ENCODE results near the gene MTG1. TPM values are rescaled to one million over a fixed set of nuclear protein-coding genes. Genes with fewer than 3 reads are reported as not detected.

Gene MTG1
- polyA plus RNA-seq, 1 donor (not counting 4 experiments of a cell fraction or from before 2014, with no cell fraction given), result 31.6 TPM

GRCh38 chr10:133471300-133472109, 77.5 kb downstream of the MTG1 start:
- Histone ChIP-seq H3K27me3 (ENCODE audit: control insufficient read depth, extremely low read depth, insufficient read depth, low read length) (no peaks in the 10 kb centered on the region), H3K9me1 (ENCODE audit: control insufficient read depth, extremely low read depth, insufficient read depth, low read length) (no peaks in the 10 kb centered on the region), H3K9me3 (ENCODE audit: control insufficient read depth, low read depth, low read length) (no peaks in the 10 kb centered on the region), H3K4me2 (ENCODE audit: control insufficient read depth, extremely low read depth, insufficient read depth, low read depth, low read length) (no peak overlapping the region), H4K20me1 (ENCODE audit: control insufficient read depth, extremely low read depth, insufficient read depth, low read length) (no peaks in the 10 kb centered on the region), H3K27ac (ENCODE audit: control insufficient read depth, insufficient read depth, low read length) (no peak overlapping the region), H2AFZ (ENCODE audit: control insufficient read depth, low read length) (no peak overlapping the region), H3K36me3 (ENCODE audit: control insufficient read depth in 2 of 2, extremely low read depth in 1 of 2, insufficient read depth in 2 of 2, low read length in 2 of 2) (no peaks in the 10 kb centered on the region), H3K4me1 (ENCODE audit: control insufficient read depth, extremely low read depth, insufficient read depth, low read length) (no peaks in the 10 kb centered on the region), H3K79me2 (ENCODE audit: control insufficient read depth, insufficient read depth, low read length) (no peaks in the 10 kb centered on the region), H3K4me3 (ENCODE audit: control insufficient read depth in 2 of 3, extremely low read depth in 1 of 3, insufficient read depth in 2 of 3, low read depth in 1 of 3, low read length in 3 of 3) (no peak overlapping the region), H3K9ac (ENCODE audit: control insufficient read depth, extremely low read depth, insufficient read depth, low read length) (no peak overlapping the region)
- DNase-seq (ENCODE audit: low read depth, low spot score) (no peak), FAIRE-seq (no peak)
- TF ChIP-seq CTCF (optimal IDR thresholded peaks at IDR 0.05 in 1 of 3, IDR thresholded peaks at IDR 0.05 in 1 of 3, conservative IDR thresholded peaks at IDR 0.05 in 1 of 3; ENCODE audit: extremely low read depth in 1 of 3, insufficient read depth in 2 of 3, low read length in 3 of 3) (no peak), EZH2 (IDR thresholded peaks at IDR 0.05; ENCODE audit: low read length) (no peak)
- dilution Hi-C loops (cut with MboI; ENCODE audit: extremely low pct_ligation_motif_present, low sequenced_read_pairs), result no loop called here

Small RNA genes within 50 kb of the gene (small RNA-seq; reads per million reads assigned to genes)
- gene AL360181.4 (ENCODE audit: insufficient read length in 3 of 3, low read depth in 3 of 3, low replicate concordance in 1 of 3) (0 reads per million in 3 experiments), gene BANF1P2 (ENCODE audit: insufficient read length in 3 of 3, low read depth in 3 of 3, low replicate concordance in 1 of 3) (0 reads per million in 3 experiments), gene MIR3944 (ENCODE audit: insufficient read length in 3 of 3, low read depth in 3 of 3, low replicate concordance in 1 of 3) (0.20 to 1.5 (median 0.33) reads per million in 3 experiments)

Other genes with a start within 250 kb of the MTG1 start
- gene KNDC1, start 233.9 kb upstream of the MTG1 start, polyA plus RNA-seq, result 0.02 to 0.32 TPM (median 0.20 TPM) in 3 replicates
- gene UTF1, start 163.9 kb upstream of the MTG1 start, polyA plus RNA-seq, result not detected in 3 replicates
- gene VENTX, start 156.3 kb upstream of the MTG1 start, polyA plus RNA-seq, result not detected in 3 replicates
- 24.9 to 55.4 TPM (median 42.0 TPM) in 3 replicates for gene ADAM8, start 117.3 kb upstream of the MTG1 start, polyA plus RNA-seq
- 38.0 to 55.8 TPM (median 48.2 TPM) in 3 replicates for gene TUBGCP2, start 85.3 kb upstream of the MTG1 start, polyA plus RNA-seq
- gene ZNF511, start 85.2 kb upstream of the MTG1 start, polyA plus RNA-seq, result 15.3 to 22.0 TPM (median 20.2 TPM) in 3 replicates
- not detected in 3 replicates for gene CALY, start 57.3 kb upstream of the MTG1 start, polyA plus RNA-seq
- gene PRAP1, start 46.8 kb upstream of the MTG1 start, polyA plus RNA-seq, result not detected in 3 replicates
- gene FUOM, start 36.1 kb upstream of the MTG1 start, polyA plus RNA-seq, result 11.3 to 15.5 TPM (median 14.2 TPM) in 3 replicates
- 18.1 to 73.9 TPM (median 27.1 TPM) in 3 replicates for gene ECHS1, start 20.8 kb upstream of the MTG1 start, polyA plus RNA-seq
- gene PAOX, start 14.9 kb upstream of the MTG1 start, polyA plus RNA-seq, result 2.5 to 2.8 TPM (median 2.6 TPM) in 3 replicates
- 0.01 to 0.04 TPM (median 0.02 TPM) in 3 replicates for gene SPRN, start 30.5 kb downstream of the MTG1 start, polyA plus RNA-seq
- gene SCART1, start 59.8 kb downstream of the MTG1 start, polyA plus RNA-seq, result 0.58 to 0.75 TPM (median 0.70 TPM) in 3 replicates
- gene CYP2E1, start 133.2 kb downstream of the MTG1 start, polyA plus RNA-seq, result 0.73 to 0.77 TPM (median 0.77 TPM) in 3 replicates
- not detected in 3 replicates for gene SYCE1, start 171.4 kb downstream of the MTG1 start, polyA plus RNA-seq
- gene FRG2B, start 232.6 kb downstream of the MTG1 start, polyA plus RNA-seq, result not detected in 3 replicates

Data from keratinocyte (primary cell).